ENCODE results near the gene PABPC1L. TPM values are rescaled to one million over a fixed set of nuclear protein-coding genes. Genes with fewer than 3 reads are reported as not detected.

Gene PABPC1L
- total and polyA plus RNA-seq, 8 donors, result 8.6 to 106 (median 27.7) TPM

DNA sequence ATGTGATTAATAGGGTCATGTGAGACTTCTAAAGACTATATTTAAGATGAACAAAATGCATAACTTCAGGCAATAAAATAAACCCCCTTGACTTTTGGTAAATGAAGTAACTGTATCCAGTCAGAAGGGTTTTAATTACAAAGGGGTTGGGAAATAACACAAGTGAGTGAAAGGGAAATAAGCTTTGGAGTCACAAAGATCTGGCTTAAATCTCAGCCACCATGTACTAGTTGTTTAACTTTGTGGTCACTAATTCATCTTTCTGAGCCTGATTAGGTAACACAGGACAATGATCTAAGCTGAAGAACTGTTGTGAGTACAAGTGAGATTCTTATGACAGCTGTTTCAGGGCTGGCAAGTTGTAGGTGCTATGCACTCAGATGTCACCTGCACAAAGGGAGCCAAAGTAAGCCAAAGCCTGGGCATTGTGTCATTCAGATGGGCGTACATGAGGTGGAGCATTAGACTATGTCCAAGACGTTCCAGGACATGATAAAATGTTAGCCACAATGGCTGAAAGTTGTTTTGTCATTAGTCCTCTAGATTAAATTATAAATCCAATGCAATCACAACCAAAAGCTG lies 36.5 kb downstream of the PABPC1L start:
- WGBS, 5 donors, result 66 to 85% (median 70%) methylated on average over 2 of the region's 2 CpGs
- TF ChIP-seq POLR2A (IDR thresholded peaks at IDR 0.05) (no peak), POLR2AphosphoS5 (IDR thresholded peaks at IDR 0.05) (no peak), EP300 (IDR thresholded peaks at IDR 0.05) (no peak)
- TF ChIP-seq, protein P1, sequence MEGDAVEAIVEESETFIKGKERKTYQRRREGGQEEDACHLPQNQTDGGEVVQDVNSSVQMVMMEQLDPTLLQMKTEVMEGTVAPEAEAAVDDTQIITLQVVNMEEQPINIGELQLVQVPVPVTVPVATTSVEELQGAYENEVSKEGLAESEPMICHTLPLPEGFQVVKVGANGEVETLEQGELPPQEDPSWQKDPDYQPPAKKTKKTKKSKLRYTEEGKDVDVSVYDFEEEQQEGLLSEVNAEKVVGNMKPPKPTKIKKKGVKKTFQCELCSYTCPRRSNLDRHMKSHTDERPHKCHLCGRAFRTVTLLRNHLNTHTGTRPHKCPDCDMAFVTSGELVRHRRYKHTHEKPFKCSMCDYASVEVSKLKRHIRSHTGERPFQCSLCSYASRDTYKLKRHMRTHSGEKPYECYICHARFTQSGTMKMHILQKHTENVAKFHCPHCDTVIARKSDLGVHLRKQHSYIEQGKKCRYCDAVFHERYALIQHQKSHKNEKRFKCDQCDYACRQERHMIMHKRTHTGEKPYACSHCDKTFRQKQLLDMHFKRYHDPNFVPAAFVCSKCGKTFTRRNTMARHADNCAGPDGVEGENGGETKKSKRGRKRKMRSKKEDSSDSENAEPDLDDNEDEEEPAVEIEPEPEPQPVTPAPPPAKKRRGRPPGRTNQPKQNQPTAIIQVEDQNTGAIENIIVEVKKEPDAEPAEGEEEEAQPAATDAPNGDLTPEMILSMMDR (IDR thresholded peaks at IDR 0.05), result no peak
- no peaks in the 10 kb centered on the region for H3K27me3 ChIP-seq
- intact Hi-C loops (cut with DNase I; ENCODE audit: low total_unique reads), result no loop called here
- H3K4me3 ChIP-seq, result no peak overlapping the region
- no peaks in the 10 kb centered on the region for H3K9me3 ChIP-seq
- H3K36me3 ChIP-seq, result peaks cover 64 to 100% (median 100%) of the 10 kb centered on the region in 4 donors
- H3K4me1 ChIP-seq, result no peaks in the 10 kb centered on the region
- DNase-seq, result no peak
- no peak overlapping the region for H3K27ac ChIP-seq

DNA sequence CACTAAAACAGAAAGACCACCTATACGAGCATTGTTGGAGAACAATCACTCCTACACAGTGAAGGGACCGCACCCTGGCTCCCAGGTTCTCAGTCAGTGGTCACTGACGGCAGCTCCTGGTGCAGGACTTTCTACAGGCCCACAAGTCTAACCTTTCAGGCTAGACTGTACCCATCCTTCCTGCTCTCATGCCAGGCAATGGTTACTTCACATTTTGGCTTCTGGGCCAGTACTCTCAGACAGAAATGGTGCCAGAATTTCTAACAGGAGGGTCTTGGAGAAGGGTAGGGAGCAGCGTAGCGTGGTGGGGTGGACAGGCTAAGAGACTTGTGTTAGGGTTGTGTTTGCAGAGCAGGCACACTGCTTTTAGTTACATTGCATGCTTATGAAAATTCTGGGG lies 38.2 kb downstream of the PABPC1L start:
- Histone ChIP-seq H3K4me3 (no peak overlapping the region), H3K27ac (no peak overlapping the region), H3K9me3 (no peaks in the 10 kb centered on the region), H3K27me3 (no peaks in the 10 kb centered on the region), H3K36me3 (peaks cover 54 to 100% (median 99%) of the 10 kb centered on the region in 4 donors), H3K4me1 (peaks cover 0 to 6% (median 0%) of the 10 kb centered on the region in 4 donors)
- WGBS, 5 donors, result 92 to 99% (median 95%) methylated on average over 5 of the region's 5 CpGs
- no peak for DNase-seq
- intact Hi-C loops (cut with DNase I; ENCODE audit: low total_unique reads), result no loop called here
- TF ChIP-seq, protein P1 (IDR thresholded peaks at IDR 0.05), result no peak
- TF ChIP-seq POLR2AphosphoS5 (IDR thresholded peaks at IDR 0.05) (no peak), EP300 (IDR thresholded peaks at IDR 0.05) (no peak), POLR2A (IDR thresholded peaks at IDR 0.05) (no peak)

DNA sequence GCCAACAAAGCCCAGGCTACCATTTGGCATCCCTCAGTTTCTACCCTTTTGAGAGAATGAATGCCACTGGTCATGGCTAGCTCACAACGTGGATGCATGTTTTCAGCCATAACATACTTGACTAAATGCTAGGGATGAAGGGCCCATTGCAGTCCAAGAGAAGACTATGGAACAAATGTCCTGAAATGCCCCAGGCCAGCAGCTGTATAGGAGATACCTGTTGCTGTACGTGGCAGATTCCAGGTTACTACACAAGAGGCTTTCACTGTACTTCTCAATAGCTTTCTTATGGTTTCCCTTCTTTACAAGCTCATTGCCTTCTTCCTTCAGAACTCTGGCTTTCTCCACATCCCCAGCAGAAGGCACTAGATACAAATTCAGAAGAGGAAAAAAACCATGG lies 38.7 kb downstream of the PABPC1L start:
- intact Hi-C loops (cut with DNase I; ENCODE audit: low total_unique reads), result no loop called here
- no peak for DNase-seq
- H3K27ac ChIP-seq, result no peak overlapping the region
- TF ChIP-seq EP300 (IDR thresholded peaks at IDR 0.05) (no peak), POLR2AphosphoS5 (IDR thresholded peaks at IDR 0.05) (no peak), POLR2A (IDR thresholded peaks at IDR 0.05) (no peak)
- TF ChIP-seq, protein P1 (IDR thresholded peaks at IDR 0.05), result no peak
- peaks cover 0 to 9% (median 0%) of the 10 kb centered on the region in 4 donors for H3K4me1 ChIP-seq
- H3K27me3 ChIP-seq, result no peaks in the 10 kb centered on the region
- H3K4me3 ChIP-seq, result no peak overlapping the region
- H3K9me3 ChIP-seq, result no peaks in the 10 kb centered on the region
- WGBS, 5 donors, result 70 to 90% (median 89%) methylated on average over 2 of the region's 2 CpGs
- peaks cover 50 to 100% (median 99%) of the 10 kb centered on the region in 4 donors for H3K36me3 ChIP-seq

DNA sequence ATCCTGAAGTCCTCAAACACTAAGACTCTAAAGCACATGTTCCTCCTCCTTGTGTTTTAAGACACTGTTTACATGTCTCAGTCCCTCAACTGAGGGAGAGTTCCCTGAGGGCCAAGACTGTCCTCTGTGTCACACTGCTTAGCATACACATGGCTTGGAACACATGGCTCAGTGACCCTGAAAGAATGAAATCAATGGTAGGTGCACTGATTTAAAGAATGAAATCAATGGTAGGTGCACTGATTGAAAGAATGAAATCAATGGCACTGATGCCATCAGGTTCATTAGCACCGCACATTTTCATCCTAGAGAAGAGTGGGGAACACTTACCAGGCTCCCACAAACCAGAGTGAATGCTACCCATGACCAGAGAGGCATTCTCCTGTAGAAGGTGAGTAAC lies 40.5 kb downstream of the PABPC1L start:
- Histone ChIP-seq H3K27me3 (no peaks in the 10 kb centered on the region), H3K27ac (no peak overlapping the region), H3K9me3 (no peaks in the 10 kb centered on the region), H3K36me3 (peaks cover 60 to 100% (median 99%) of the 10 kb centered on the region in 4 donors), H3K4me3 (no peak overlapping the region), H3K4me1 (peaks cover 0 to 9% (median 0%) of the 10 kb centered on the region in 4 donors)
- intact Hi-C loops (cut with DNase I; ENCODE audit: low total_unique reads), result no loop called here
- no peak for DNase-seq
- TF ChIP-seq POLR2A (IDR thresholded peaks at IDR 0.05) (no peak), EP300 (IDR thresholded peaks at IDR 0.05) (no peak), POLR2AphosphoS5 (IDR thresholded peaks at IDR 0.05) (no peak)
- TF ChIP-seq, protein P1 (IDR thresholded peaks at IDR 0.05), result no peak
- 93 to 100% (median 100%) methylated on average over 1 of the region's 1 CpG for WGBS, 5 donors
